Measurements from ENCODE around the gene XYLT1. TPM values are rescaled to one million over a fixed set of nuclear protein-coding genes. Genes with fewer than 3 reads are reported as not detected.

XYLT1 gene
- polyA plus RNA-seq, 1 donor (not counting 4 experiments of a cell fraction or from before 2014, with no cell fraction given) = 4.4 TPM

GRCh38 chr16:17069681-17070080 is 401.1 kb downstream of the XYLT1 start:
- H3K27ac ChIP-seq (ENCODE audit: control insufficient read depth, insufficient read depth, low read length) = peak overlapping the region; percentile 53
- peak overlapping the region; percentile 65 for H3K4me2 ChIP-seq (ENCODE audit: control insufficient read depth, extremely low read depth, insufficient read depth, low read depth, low read length)

DNA sequence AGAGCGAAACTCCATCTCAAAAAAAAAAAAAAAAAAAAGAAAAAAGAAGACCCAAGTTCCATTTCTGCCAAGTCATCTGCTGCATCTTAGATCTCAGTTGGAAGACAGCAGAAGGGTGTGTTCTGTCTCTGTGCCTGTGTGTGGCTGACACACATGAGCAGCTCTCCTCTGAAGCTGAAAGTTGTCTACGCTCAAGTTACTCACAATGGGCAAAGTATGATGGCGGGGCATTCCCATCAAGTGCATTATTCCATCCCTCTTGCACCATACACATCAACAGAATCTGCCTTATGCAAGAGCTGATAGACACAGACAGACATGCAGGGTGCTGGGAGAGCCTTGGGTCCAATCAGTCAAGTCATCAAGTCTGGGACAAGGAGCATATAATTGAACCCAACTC is 402.2 kb downstream of the XYLT1 start:
- no peaks in the 10 kb centered on the region for H3K27me3 ChIP-seq (ENCODE audit: control insufficient read depth, extremely low read depth, insufficient read depth, low read length)
- H3K79me2 ChIP-seq (ENCODE audit: control insufficient read depth, insufficient read depth, low read length) = no peaks in the 10 kb centered on the region
- H3K4me1 ChIP-seq (ENCODE audit: control insufficient read depth, extremely low read depth, insufficient read depth, low read length) = peaks cover 12% of the 10 kb centered on the region
- no peaks in the 10 kb centered on the region for H3K9me1 ChIP-seq (ENCODE audit: control insufficient read depth, extremely low read depth, insufficient read depth, low read length)
- H3K4me3 ChIP-seq (ENCODE audit: control insufficient read depth in 2 of 3, extremely low read depth in 1 of 3, insufficient read depth in 2 of 3, low read depth in 1 of 3, low read length in 3 of 3) = no peak overlapping the region
- no peak overlapping the region for H2AFZ ChIP-seq (ENCODE audit: control insufficient read depth, low read length)
- H3K36me3 ChIP-seq (ENCODE audit: control insufficient read depth in 2 of 2, extremely low read depth in 1 of 2, insufficient read depth in 2 of 2, low read length in 2 of 2) = no peaks in the 10 kb centered on the region
- H3K9ac ChIP-seq (ENCODE audit: control insufficient read depth, extremely low read depth, insufficient read depth, low read length) = no peak overlapping the region
- no peaks in the 10 kb centered on the region for H4K20me1 ChIP-seq (ENCODE audit: control insufficient read depth, extremely low read depth, insufficient read depth, low read length)
- TF ChIP-seq EZH2 (IDR thresholded peaks at IDR 0.05; ENCODE audit: low read length) = no peak
- TF ChIP-seq CTCF (optimal IDR thresholded peaks at IDR 0.05 in 1 of 3, IDR thresholded peaks at IDR 0.05 in 1 of 3, conservative IDR thresholded peaks at IDR 0.05 in 1 of 3; ENCODE audit: extremely low read depth in 1 of 3, insufficient read depth in 2 of 3, low read length in 3 of 3) = no peak
- FAIRE-seq (no peak), DNase-seq (ENCODE audit: low read depth, low spot score) (no peak)
- H3K4me2 ChIP-seq (ENCODE audit: control insufficient read depth, extremely low read depth, insufficient read depth, low read depth, low read length) = no peak overlapping the region
- dilution Hi-C loops (cut with MboI; ENCODE audit: extremely low pct_ligation_motif_present, low sequenced_read_pairs) = no loop called here
- no peak overlapping the region for H3K27ac ChIP-seq (ENCODE audit: control insufficient read depth, insufficient read depth, low read length)
- no peaks in the 10 kb centered on the region for H3K9me3 ChIP-seq (ENCODE audit: control insufficient read depth, low read depth, low read length)

More at GRCh38 chr16:17069681-17070080, 401.1 kb downstream of the XYLT1 start:
- Histone ChIP-seq H3K79me2 (ENCODE audit: control insufficient read depth, insufficient read depth, low read length) (no peaks in the 10 kb centered on the region), H3K9me1 (ENCODE audit: control insufficient read depth, extremely low read depth, insufficient read depth, low read length) (no peaks in the 10 kb centered on the region), H3K27me3 (ENCODE audit: control insufficient read depth, extremely low read depth, insufficient read depth, low read length) (no peaks in the 10 kb centered on the region), H3K9me3 (ENCODE audit: control insufficient read depth, low read depth, low read length) (no peaks in the 10 kb centered on the region), H3K4me3 (ENCODE audit: control insufficient read depth in 2 of 3, extremely low read depth in 1 of 3, insufficient read depth in 2 of 3, low read depth in 1 of 3, low read length in 3 of 3) (peak overlapping the region in 1 of 3 experiments; percentile 28), H2AFZ (ENCODE audit: control insufficient read depth, low read length) (peak overlapping the region; percentile 54), H3K9ac (ENCODE audit: control insufficient read depth, extremely low read depth, insufficient read depth, low read length) (no peak overlapping the region), H4K20me1 (ENCODE audit: control insufficient read depth, extremely low read depth, insufficient read depth, low read length) (no peaks in the 10 kb centered on the region), H3K4me1 (ENCODE audit: control insufficient read depth, extremely low read depth, insufficient read depth, low read length) (peaks cover 12% of the 10 kb centered on the region), H3K36me3 (ENCODE audit: control insufficient read depth in 2 of 2, extremely low read depth in 1 of 2, insufficient read depth in 2 of 2, low read length in 2 of 2) (no peaks in the 10 kb centered on the region)
- no peak for TF ChIP-seq CTCF (optimal IDR thresholded peaks at IDR 0.05 in 1 of 3, IDR thresholded peaks at IDR 0.05 in 1 of 3, conservative IDR thresholded peaks at IDR 0.05 in 1 of 3; ENCODE audit: extremely low read depth in 1 of 3, insufficient read depth in 2 of 3, low read length in 3 of 3)
- no peak for TF ChIP-seq EZH2 (IDR thresholded peaks at IDR 0.05; ENCODE audit: low read length)
- dilution Hi-C loops (cut with MboI; ENCODE audit: extremely low pct_ligation_motif_present, low sequenced_read_pairs) = no loop called here
- no peak for FAIRE-seq
- no peak for DNase-seq (ENCODE audit: low read depth, low spot score)
